SK-N-MC (cell line): ENCODE measurements around the gene YIF1A.

Experiments
- EZH2 ChIP-seq: fragments of 200-600 bp; sonication (generic); IDR thresholded peaks from one replicate; pipeline ENCODE4 v1.6.1; 2017; ENCODE audit warnings: antibody characterized with exemption
- POLR2AphosphoS5 ChIP-seq: IDR thresholded peaks from 2 replicates; pipeline ENCODE4 v1.6.1; 2012; ENCODE audit warnings: mild to moderate bottlenecking, low read depth, low read length, borderline replicate concordance

DNA sequence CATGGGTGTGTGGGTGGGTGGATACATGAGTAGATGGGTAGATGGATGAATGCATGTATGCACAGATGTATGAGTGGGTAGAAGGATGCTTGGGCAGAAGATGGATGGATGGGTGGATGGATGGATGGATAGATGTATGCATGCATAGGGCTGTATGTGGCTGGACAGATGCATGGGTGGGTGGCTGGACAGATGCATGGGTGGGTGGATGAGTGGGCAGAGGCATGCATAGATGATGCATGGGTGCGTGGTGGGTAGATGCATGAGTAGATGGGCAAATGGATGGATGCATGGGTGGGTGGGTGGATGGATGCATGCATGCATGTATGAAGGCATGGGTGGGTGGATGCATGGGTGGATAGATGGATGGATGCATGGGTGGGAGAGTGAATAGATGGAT is 34.7 kb upstream of the YIF1A start:
- TF ChIP-seq EZH2 (no peak), POLR2AphosphoS5 (no peak)
